ENCODE results near the gene RMND1. TPM values are rescaled to one million over a fixed set of nuclear protein-coding genes. Genes with fewer than 3 reads are reported as not detected.

The RMND1 gene
- total and polyA plus RNA-seq, 10 donors, result 11.7 to 23.2 (median 14.8) TPM

DNA sequence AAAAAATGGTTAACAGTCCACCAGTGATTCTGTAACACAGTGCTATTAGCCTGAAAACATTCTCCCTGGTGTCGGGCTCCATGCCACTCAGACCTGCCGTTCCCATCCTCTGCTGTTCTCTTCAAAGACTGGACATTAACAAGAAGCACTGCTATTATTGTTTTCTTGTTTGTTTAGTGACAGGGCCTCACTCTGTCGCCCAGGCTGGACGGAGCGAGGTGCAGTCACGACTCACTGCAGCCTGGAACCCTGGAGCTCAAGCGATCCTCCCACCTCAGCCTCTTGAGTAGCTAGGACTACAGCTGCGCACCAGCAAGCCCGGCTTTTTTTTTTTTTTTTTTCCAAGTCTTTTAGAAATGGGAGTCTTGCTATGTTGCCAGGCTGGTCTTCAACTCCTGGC is 9.6 kb downstream of the RMND1 start:
- TF ChIP-seq, protein P1, sequence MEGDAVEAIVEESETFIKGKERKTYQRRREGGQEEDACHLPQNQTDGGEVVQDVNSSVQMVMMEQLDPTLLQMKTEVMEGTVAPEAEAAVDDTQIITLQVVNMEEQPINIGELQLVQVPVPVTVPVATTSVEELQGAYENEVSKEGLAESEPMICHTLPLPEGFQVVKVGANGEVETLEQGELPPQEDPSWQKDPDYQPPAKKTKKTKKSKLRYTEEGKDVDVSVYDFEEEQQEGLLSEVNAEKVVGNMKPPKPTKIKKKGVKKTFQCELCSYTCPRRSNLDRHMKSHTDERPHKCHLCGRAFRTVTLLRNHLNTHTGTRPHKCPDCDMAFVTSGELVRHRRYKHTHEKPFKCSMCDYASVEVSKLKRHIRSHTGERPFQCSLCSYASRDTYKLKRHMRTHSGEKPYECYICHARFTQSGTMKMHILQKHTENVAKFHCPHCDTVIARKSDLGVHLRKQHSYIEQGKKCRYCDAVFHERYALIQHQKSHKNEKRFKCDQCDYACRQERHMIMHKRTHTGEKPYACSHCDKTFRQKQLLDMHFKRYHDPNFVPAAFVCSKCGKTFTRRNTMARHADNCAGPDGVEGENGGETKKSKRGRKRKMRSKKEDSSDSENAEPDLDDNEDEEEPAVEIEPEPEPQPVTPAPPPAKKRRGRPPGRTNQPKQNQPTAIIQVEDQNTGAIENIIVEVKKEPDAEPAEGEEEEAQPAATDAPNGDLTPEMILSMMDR (IDR thresholded peaks at IDR 0.05 in 8 of 11, conservative IDR thresholded peaks at IDR 0.05 in 3 of 11), result no peak
- TF ChIP-seq POLR2A (IDR thresholded peaks at IDR 0.05) (no peak), POLR2AphosphoS5 (IDR thresholded peaks at IDR 0.05) (no peak)
- Histone ChIP-seq H3K4me3 (no peak overlapping the region), H3K27ac (no peak overlapping the region), H3K4me1 (peaks cover 12 to 60% (median 23%) of the 10 kb centered on the region in 6 donors), H3K36me3 (peaks cover 0 to 32% (median 2%) of the 10 kb centered on the region in 6 donors), H3K9me3 (no peaks in the 10 kb centered on the region), H3K27me3 (replicated peaks in 1 of 7) (no peaks in the 10 kb centered on the region)
- intact Hi-C loops (cut with DNase I; ENCODE audit: low total_unique reads), result no loop called here
- 88 to 96% (median 94%) methylated on average over 9 of the region's 9 CpGs for WGBS, 5 donors
- no peak for DNase-seq

DNA sequence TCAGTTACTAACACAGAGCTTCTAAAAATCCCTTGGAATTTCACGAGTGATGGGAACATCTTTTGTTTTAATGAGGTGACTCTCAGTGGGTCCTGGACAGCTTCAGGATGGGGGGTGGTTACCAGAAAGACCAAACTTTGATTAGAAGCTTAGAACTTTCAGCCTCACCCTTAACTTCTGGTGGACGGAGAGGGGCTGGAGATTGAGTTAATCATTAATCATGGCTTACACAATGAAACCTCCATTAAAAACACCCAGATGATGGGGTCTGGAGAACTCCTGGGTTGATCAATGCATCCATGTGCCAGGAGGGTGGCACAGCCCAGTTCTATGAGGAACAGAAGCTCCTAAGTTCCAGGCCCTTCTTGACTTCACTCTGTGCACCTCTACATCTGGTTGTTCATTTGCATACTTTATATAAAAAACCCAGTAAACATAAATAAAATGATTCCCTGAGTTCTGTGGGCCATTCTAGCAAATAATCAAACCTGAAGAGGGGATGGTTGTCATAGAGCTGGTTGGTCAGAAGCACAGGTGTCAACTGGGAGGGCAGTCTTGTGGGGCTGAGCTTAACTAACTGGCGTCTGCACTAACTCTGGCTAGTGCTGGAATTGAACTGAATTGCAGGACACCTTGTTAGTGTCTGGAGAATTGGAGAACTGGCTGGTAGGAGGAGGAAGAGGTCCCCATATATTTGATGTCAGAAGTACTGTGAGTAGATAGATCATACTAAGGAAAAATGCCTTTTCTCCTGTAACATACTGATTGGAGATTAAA is 10.3 kb downstream of the RMND1 start:
- WGBS, 5 donors, result 73 to 91% (median 85%) methylated on average over 3 of the region's 3 CpGs
- peaks cover 12 to 56% (median 23%) of the 10 kb centered on the region in 6 donors for H3K4me1 ChIP-seq
- H3K9me3 ChIP-seq, result no peaks in the 10 kb centered on the region
- H3K4me3 ChIP-seq, result no peak overlapping the region
- DNase-seq, result no peak
- H3K27ac ChIP-seq, result no peak overlapping the region
- TF ChIP-seq, protein P1 (IDR thresholded peaks at IDR 0.05 in 8 of 11, conservative IDR thresholded peaks at IDR 0.05 in 3 of 11), result no peak
- TF ChIP-seq POLR2AphosphoS5 (IDR thresholded peaks at IDR 0.05) (no peak), POLR2A (IDR thresholded peaks at IDR 0.05) (no peak)
- H3K36me3 ChIP-seq, result peaks cover 0 to 33% (median 2%) of the 10 kb centered on the region in 6 donors
- intact Hi-C loops (cut with DNase I; ENCODE audit: low total_unique reads), result no loop called here
- H3K27me3 ChIP-seq (replicated peaks in 1 of 7), result no peaks in the 10 kb centered on the region

DNA sequence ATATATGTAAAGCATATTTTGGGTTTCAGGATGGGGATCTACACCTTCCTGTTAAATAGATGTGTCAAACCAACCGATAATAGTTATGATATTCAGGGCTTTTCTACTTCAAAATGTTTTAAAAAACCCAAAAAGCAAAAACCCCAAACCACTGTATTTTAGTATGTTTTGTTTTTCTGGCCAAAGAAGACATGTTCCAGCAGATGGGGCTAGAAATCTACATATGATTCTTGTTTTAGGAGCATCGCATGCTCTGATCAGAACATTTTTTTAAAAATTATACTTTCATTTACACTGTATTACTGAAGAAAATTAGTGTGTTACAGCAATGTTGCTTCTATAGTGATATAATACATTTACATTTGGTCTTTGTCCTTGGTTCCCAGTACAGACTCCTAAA is 11.0 kb downstream of the RMND1 start:
- peaks cover 0 to 38% (median 2%) of the 10 kb centered on the region in 6 donors for H3K36me3 ChIP-seq
- peak overlapping the region in 4 of 8 donors; percentile 3 to 34 (median 22) for H3K27ac ChIP-seq
- TF ChIP-seq, protein P1 (IDR thresholded peaks at IDR 0.05 in 8 of 11, conservative IDR thresholded peaks at IDR 0.05 in 3 of 11), result peak in 7 of 11 experiments; percentile 19 to 45 (median 35)
- TF ChIP-seq POLR2AphosphoS5 (IDR thresholded peaks at IDR 0.05), result no peak
- H3K27me3 ChIP-seq (replicated peaks in 1 of 7), result no peaks in the 10 kb centered on the region
- no peak for DNase-seq
- no peak overlapping the region for H3K4me3 ChIP-seq
- no peaks in the 10 kb centered on the region for H3K9me3 ChIP-seq
- WGBS, 5 donors, result 52 to 57% (median 54%) methylated on average over 2 of the region's 2 CpGs
- peaks cover 12 to 50% (median 22%) of the 10 kb centered on the region in 6 donors for H3K4me1 ChIP-seq
- intact Hi-C loops (cut with DNase I; ENCODE audit: low total_unique reads), result no loop called here

DNA sequence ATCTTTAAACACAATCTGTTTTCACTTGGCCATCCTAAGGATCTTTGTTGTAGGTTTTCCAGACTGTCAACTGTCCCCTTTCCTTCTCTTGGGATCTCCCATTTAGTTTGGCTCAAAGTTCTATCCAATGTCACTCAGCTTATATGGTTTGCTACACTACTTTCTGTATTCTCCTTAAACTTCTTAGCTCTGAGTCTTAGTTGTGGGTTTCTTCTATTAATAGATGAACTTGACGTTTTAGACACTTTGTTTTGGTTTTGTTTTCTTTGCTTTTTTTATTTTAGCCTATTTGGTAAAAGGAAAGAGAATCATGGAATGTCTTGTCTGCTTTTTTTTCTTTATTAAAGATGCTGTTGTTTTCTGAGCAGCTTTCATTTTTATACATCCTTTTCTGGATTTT is 11.4 kb downstream of the RMND1 start:
- Histone ChIP-seq H3K36me3 (peaks cover 0 to 42% (median 2%) of the 10 kb centered on the region in 6 donors), H3K9me3 (no peaks in the 10 kb centered on the region), H3K4me3 (no peak overlapping the region), H3K27ac (peak overlapping the region in 4 of 8 donors; percentile 3 to 34 (median 22)), H3K4me1 (peaks cover 12 to 50% (median 20%) of the 10 kb centered on the region in 6 donors), H3K27me3 (replicated peaks in 1 of 7) (no peaks in the 10 kb centered on the region)
- TF ChIP-seq POLR2A (IDR thresholded peaks at IDR 0.05) (no peak), POLR2AphosphoS5 (IDR thresholded peaks at IDR 0.05) (no peak)
- WGBS, 5 donors, result 7 to 15% (median 10%) methylated on average over 1 of the region's 1 CpG
- intact Hi-C loops (cut with DNase I; ENCODE audit: low total_unique reads), result no loop called here
- no peak for DNase-seq
